HK-2 (cell line): Measurements from ENCODE around the gene MYO5A.

Experiments
- DNase-seq: peaks from one replicate; pipeline ENCODE4 v3.0.0-alpha.2; 2018; ENCODE audit not compliant: unreplicated experiment

MYO5A gene

DNA sequence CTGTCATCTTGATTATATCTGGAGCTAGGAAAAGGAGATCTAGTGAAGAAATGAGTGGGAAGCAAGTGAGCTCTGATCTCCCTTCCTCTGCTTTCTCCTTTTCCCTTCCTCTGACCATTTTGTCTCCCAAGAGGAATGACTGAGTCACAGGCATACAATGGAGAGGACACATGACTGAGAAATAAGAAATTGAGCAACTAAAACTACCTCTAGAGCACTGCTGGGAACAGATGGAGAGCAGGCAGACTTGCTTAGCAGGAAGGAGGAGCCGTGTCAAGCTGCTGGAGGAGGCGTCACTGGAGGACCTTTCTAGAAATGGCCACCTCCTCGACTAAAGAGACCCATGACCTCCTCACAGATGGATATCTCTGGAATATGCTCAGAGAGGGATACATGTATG lies 166.2 kb downstream of the MYO5A start:
- no peak for DNase-seq

DNA sequence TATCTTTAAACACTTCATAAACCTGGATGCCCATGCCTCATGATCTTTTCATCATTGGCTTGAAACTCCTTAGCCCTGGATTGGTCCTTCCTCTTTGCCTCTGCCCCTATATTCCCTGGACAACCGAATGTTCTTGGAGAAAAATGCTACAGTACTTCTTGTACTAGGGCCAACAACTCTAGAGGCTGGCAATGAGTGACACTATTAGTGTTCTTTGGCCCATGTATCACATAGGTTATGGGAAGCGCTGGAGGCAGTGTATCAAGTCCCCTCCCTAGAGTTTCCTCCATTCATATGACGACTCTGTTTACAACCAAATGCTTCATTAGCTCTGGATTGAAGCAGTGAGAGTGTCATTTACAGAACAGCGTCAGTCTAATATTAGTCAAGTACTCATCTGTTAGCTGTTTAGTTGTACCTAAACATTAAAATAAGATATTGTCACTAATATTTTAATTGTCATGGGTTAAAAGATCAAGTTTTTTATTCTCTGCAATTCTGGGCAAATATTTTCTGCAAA lies 166.6 kb downstream of the MYO5A start:
- no peak for DNase-seq

DNA sequence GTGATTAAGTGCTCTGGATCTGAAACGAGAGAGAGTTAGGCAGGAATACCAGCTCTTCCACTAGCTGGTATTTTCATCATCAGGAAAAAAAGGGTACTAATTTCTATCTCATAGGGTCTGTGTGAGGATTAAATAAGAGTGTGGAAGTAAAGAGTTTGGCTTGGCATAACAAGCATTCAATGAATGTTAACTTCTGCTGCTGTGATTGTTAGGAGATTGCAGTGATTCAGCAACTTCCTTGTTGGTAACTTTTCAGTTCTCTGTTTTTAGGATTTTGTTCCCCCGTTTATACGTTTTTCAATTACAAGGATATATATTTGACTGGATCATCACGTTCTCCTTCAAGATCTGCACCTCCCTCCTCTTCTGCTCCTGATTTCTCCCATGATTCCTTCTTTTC lies 167.2 kb downstream of the MYO5A start:
- no peak for DNase-seq

DNA sequence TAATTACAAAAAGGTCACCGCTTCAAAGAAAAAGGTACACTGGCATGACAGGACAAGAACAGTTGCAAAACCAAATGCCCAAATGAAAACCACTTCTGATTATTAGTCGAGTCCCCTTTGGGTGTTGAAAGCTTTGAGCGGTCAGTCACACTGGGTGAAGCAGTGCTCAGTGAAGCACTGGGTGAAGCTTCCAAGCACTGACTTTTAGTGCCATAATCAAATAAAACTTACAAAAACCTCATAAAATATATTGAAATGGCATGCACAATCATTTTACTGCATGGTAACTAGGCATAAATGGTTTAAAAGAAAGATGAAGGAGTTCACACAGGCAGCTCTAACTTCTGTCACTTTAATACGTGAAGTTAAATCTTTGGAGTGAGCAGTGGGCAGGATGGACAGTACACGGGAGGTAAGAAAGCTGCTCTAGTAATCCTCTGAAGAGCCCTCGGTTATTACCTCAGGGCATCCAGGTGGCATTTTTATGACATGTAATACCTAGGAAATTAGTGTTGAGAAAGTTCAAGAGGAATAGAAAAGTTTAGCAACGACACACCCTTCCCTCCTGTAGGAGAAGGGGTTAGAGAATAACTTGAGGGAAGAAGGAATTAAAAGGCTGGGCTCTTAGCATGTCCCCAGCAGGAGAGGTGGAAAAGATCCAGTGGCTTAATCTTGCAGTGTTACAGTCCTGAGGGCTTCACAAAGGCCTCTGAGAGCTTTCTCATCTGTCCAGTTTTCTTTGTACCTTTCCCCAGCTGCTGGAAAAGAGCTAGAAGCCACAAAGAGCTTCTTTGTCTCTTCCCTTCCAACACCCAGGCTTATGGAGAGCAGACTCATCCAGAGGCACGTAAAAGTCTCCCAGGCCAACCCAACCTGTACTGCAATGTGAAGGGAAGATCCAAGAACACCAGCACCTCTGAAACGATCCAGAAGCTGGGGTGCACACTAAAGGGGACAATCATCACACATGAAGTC lies 168.2 kb downstream of the MYO5A start:
- no peak for DNase-seq

DNA sequence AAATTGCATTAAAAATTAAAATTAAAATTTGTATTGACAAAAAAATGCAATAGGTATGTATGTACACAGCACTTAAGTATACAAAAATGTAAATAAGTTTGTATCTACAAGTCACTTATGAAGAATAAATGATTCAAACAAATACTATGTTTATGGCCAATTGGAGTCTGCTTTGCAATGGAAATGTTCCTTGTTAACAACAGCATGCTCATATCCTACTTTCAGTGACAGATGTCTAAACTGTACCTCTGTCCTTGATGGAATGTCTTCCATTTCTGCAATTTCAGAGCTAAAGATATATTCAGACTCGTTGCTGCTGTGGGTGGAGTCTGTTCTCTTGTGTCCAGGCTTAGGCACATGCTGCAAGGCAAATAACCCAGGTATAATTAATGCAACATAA lies 169.0 kb downstream of the MYO5A start:
- no peak for DNase-seq

DNA sequence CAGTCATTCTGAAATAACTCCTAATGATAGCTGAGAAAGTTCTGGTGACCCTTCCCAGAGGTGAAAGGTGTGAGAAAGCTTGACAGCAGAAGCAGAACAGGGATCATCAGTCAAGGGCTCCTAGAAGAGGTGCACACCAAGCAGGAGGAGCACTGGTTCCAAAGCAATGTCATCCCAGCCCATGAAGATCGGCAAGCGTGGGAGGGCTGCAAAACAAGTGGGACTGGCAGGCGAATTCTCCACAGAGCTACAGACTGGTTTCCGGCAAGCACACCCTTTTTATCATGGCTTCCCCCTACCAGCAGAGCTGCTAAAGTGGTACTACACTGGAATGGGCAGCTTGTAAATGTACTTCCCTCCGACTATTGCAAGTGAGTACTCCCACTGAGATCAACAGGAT lies 170.7 kb downstream of the MYO5A start:
- DNase-seq: no peak

DNA sequence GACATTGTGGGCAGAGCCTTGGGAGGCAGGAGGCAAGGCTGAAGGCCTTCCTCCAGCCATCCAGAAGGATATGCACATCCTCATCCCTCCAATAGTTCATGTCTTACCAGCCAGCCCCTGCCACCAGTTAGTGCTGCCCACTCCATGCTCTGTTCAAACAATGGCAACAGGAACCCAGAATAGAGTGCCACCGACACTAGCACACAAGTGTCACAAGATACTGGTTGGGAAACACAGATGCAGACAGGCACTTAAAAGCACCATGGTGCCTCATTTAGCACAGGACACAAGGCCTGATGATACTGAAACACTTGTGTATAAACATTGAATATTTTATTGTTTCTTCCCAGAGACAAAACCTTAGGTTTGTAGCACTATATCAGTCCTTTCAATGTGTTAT lies 176.6 kb downstream of the MYO5A start:
- no peak for DNase-seq

DNA sequence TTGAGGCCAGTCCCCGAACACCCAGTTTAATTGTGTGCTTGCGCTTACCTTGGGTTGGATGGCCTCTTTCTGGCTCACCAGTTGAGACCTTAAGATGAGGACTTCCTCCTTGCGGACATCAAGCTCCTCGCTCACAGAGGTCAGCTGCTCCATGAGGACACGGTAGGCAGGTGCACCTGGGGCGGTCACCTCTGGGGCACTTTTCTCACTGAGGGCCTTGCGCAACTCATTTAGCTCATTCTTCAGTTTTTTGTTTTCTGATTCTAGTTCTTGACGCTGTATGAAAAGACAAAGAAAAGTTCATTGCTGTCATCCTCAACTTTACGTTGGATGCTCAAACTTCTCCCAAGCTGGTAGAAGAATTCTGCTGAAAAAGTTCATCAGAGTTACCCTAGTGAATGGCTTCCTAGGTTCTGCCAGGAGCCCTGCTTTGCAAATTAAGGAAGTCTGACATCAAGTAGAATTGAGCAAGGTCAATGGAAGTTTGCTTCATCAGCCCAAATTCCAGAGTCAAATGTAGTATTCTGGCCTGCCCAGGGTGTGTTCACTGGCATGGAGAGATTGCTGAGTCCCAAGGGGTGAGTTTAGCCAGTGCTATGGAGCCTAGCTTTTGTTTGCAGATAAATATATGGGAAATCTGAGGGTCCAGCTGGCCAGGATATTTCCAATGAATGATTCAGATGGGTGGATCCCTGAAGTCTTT lies 177.3 kb downstream of the MYO5A start:
- no peak for DNase-seq

DNA sequence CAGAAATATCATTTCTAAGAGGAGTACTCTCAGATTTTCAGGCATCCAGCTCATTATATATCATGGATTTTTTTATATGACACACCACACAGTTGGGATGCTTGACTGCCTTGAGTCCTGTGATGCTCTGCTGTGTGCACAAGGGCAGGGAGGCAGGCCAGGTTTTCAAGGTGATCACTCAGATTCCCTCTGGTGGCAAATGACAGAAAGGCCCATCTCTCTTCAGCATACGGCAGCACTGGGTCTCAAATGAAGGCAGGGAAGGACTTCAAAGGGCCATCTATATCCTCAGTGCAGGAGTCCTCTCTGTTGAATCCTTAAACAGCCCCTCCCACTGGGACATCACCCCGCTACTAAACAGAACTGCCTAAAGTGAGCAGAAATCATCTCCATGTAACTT lies 178.3 kb downstream of the MYO5A start:
- DNase-seq: no peak

DNA sequence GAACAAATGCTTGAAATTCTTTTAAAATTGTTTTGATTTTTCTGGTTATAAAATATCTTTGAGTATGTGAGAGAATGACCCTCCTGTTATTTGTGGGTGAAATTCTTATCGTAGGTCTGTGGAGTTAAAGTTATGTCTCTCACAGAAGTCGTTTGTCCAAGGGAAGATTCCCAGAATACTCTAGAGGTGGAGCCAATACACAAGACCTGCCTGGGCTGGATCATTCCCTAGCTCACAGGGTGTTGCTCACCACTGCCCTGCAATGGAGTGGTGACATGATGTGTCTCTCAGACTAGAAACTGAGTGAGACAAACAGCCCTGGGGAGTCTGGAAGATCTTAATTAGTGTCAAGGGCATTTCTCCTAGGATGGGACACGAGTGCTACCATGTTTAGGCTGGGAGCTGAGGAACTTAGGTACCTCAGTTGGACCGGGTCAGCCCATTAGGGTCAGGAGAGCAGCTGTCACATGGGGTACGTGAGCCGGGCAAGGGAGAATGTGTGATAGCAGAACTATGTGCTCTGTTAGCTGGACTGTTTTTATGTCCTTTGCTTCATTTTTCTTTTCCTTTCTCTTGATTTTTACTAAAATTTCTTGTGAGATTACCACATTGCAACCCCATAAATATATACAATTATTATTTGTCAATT lies 179.5 kb downstream of the MYO5A start:
- no peak for DNase-seq

DNA sequence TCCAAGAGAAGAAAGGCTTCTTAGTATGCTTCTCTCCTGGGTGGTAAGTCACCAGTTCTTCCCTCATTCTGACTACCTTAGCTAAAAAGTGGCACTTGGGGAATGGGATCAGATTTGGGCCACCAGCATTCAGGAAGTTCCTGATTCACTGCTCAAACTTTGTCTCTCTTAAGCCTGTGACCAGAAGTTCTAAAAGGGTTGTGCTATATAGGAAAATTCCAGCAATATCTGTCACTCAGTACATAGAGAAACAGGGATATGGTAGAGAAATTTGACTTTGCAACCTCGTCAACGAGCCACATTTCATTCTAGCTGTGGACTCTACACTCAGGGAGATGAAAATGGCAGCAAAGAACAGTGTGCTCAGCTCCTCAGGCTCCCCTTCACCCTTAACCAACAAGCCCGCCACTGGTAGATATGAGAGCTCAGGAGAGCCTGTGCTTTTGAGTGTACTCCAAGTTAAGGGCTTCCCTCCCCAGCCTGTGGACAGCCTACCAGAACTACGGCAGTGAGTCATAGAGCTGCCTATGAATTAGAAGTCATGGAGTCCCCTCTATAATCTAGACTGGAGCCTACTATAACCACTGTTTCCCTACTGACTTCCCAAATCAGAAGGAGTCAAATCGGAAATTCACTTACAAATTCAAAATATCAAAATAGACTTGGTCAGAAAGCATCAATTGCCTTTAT lies 180.5 kb downstream of the MYO5A start:
- DNase-seq: no peak

DNA sequence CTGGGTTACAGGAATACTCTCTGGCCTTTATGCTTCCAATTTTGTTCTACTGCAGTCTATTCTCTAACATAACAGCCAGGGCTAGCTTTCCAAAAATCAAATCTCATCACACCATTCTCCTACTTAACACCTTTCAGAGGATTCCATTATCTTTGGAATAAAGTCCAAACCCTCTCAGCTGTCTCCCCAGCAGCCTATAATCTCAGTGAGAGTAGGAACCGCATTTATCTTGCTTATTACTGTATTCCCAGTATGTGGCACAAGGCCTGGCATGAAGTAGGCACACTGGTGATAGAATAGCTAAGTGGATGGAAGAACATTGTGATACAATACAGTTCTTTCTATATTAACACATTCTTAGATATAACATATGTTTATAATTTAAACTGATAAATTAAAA lies 184.1 kb downstream of the MYO5A start:
- DNase-seq: no peak

DNA sequence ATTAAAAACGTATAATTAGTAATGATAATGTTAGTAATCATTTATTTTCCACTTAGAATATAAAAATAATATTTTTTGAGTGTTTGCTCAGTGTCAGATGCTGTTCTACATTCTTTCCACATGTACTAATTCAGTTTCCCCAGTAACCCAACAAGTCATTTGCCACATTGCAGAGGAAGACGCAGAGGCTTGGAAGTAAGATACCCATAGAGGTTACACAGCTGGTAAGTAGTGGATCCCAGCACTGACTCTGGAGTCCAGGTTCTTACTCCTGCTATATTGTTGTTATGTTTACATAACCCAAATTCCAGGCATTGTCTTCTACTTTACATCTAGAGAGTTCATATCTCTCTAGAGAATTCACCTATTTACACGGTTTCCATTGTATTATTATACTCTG lies 184.8 kb downstream of the MYO5A start:
- no peak for DNase-seq

DNA sequence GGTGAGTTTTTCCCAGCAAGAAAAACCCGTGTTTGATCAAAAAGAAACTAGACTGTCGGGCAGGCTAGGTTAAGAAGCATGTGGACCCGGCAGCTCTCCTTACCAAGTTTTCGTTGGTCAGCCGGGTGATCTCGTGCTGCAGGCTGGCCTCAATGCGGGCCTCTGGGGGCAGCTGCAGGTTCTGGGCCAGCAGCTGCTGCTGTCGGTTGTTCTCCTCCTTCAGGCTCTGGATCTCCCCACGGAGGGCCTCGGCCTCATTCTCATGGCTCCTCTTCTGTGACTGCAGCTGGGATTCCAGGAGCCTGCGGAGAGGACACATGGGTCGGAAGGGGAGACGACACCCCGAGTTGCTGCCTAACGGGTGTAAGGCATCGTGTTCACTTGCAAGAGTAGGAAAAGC lies 188.6 kb downstream of the MYO5A start:
- DNase-seq: no peak

DNA sequence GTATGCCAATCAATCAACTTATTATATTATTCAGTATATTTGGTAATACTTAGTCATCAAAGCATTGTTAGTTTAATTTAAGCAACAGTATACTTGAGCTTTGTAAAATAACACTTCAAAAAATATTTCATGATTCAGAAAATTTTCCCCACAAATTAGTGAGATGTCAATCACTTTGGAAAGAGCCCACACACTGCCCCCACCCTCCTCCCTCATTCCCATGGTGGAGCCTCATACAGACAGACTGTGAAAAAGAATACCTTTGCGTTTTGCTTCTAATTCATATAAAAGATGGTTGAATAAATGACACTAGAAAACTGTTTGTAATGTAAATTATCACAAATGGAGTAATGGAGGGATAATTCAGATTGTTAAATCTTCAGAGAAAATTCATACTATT lies 189.8 kb downstream of the MYO5A start:
- DNase-seq: no peak

DNA sequence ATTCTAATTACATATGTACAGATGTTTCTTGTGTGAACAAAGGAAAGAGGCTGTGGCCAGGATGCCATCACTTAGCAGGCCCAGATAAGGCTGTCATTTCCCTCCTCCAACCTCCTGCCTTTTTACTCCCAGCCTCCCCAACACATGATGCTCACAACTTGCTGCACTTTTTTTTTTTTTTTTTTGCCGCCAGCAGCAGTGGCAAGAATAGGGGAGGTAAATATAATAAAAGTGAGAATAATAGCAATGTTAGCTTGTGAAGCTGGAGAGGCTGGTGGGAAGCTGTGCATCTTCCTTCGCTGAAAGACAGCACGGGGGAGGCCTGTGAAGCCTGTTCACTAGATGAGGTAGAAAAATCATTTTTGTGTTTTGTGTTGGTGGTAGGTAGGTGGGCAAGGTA lies 190.6 kb downstream of the MYO5A start:
- no peak for DNase-seq

DNA sequence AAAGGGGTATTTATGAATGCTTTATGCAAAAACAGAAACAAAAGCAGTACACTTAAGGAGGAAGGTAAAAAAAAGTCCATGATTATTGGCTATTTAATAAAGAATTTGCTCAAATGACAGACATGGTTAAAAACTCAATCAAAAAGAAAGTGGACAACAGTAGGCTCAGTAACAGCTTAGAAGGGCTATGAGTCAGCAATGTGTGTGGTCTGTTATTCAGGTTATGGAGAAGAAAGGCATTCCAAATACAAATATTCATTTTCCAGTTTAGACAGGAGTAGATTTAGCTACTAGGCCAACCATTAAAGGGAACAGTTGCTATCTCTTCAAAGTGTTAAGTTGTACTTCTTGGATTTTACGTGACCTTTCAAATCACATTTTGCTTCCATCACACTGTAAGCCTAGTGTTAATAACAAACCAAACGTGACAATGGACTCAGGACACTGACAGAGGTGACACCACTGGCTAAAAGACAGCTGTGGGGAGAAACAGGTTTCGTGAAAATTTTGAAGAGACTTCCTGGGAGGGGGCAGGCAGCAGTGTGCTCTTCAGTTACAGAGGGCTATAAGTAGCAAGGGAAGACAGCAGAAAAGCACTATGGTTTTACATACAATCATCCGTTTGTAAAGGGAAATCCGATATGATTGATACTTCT lies 191.4 kb downstream of the MYO5A start:
- DNase-seq: no peak

DNA sequence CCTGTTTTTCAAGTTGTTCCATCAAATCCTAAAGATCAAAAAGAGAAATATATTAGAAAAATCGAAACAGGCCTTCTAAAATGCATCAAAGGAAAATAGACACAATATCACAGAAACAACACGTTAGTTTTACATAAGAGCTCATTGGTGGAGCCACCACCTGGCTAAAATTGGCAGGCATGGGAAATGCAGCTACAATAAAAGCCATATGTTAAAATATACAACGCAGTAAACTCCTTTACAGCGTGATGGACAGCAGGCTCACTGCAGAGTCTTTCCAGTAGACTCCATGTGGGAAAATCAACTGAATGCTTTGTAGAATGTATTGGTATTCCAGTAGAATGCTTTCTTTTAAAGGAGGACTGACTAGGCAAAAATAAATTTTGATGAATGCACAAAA lies 192.2 kb downstream of the MYO5A start:
- DNase-seq: no peak

DNA sequence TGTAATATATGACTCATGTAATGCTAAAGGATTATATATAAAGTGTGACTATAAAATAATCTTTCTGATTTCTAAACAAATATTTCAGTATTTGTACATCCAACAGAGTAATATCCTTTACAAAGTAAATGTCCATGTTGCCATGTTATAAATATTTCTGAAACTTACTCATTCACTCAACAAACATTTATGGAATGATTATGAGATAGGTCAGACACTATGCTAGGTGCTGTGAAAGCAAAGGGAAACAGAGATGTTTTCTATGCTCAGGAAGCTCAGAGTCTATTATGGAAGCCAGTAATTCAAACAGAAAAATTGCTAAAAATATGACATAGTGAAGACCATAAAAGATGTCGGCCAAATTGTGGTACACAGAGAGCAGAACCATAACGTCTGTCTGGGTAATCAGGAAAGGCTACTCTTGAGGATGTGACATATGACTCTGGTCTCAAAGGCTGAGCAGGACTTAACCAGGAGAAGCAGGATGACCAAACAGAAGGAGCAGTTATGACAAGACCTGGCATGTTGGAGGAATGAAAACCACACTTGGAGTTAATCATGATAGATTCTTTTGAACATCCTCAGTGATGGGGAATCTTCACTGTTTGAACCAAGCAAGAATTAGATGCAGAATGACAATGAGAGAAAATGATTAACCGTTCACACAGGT lies 194.1 kb downstream of the MYO5A start:
- no peak for DNase-seq

DNA sequence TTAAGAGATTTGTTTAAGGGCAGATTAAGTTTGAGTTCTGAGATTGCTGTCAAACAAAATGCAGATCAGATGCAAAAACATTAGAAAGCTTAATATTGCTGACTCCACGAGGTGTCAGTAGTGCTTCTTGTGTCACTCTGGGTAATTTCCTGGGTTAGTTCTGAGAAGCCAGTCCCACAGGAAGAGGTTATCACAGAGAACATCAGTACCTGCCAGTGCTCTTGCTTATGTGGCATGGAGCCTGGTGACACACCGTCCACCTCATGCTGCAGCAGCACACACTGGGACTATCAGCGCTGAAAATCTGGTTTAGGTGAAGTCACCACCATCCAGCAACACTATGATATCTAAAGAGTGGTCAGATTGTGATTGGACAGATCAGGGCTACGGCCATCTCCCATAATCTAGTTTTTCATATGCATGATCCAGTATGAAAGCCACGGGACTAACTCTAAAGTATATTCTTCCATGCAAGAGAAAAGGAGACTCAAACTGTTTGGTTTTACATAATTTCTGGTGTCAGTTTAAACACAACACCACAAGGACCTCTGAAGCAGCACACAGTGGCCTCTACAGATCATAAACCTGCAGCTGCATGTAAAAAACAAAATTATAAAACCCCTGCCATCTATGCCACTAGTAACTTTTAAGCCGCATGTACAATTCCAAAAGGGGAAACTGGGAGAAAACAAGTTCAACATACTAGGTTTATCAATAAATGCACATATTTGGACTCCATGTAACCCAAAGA lies 197.0 kb downstream of the MYO5A start:
- DNase-seq: peak; percentile 12
